ENCODE results near the gene CFAP46.

The CFAP46 gene

DNA sequence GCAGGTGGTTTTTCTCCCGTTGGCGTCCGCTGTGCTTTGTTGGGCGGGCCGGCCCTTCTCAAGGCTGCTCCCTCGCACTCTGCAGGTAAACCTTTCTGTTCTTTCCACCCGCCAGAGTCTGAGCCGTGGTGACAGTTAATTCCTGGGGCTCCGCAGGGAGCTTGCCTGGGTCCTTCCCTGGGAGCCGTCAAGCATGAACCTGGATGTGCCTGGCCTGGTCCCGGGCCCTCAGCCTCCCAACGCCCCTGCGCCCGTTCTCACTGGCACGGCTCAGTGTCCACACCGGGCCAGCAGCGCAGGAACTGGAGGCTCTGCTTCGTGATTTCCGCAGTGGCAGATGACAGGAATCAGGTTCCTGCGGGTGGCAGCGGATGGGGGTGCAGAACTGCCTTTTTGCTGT is 145.5 kb downstream of the CFAP46 start:
- no peak overlapping the region for H3K27ac ChIP-seq (ENCODE audit: low read depth, low read length)
- H3F3A ChIP-seq (ENCODE audit: insufficient read depth), result no peaks in the 10 kb centered on the region
- H2AFZ ChIP-seq (ENCODE audit: low read depth, low read length, severe bottlenecking), result no peak overlapping the region
- no peak for TF ChIP-seq EZH2phosphoT487 (conservative IDR thresholded peaks at IDR 0.05; ENCODE audit: low read length)
- TF ChIP-seq, protein P1, sequence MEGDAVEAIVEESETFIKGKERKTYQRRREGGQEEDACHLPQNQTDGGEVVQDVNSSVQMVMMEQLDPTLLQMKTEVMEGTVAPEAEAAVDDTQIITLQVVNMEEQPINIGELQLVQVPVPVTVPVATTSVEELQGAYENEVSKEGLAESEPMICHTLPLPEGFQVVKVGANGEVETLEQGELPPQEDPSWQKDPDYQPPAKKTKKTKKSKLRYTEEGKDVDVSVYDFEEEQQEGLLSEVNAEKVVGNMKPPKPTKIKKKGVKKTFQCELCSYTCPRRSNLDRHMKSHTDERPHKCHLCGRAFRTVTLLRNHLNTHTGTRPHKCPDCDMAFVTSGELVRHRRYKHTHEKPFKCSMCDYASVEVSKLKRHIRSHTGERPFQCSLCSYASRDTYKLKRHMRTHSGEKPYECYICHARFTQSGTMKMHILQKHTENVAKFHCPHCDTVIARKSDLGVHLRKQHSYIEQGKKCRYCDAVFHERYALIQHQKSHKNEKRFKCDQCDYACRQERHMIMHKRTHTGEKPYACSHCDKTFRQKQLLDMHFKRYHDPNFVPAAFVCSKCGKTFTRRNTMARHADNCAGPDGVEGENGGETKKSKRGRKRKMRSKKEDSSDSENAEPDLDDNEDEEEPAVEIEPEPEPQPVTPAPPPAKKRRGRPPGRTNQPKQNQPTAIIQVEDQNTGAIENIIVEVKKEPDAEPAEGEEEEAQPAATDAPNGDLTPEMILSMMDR (IDR thresholded peaks at IDR 0.05; ENCODE audit: insufficient read depth, low read length, poor library complexity, severe bottlenecking), result no peak
- no peaks in the 10 kb centered on the region for H3K9me3 ChIP-seq (ENCODE audit: insufficient read depth, low read length)
- H3K9me2 ChIP-seq (replicated peaks; ENCODE audit: insufficient read depth, low read length), result no peaks in the 10 kb centered on the region
- no peaks in the 10 kb centered on the region for H3K36me3 ChIP-seq (ENCODE audit: low read length)
- no peak overlapping the region for H3K9ac ChIP-seq (ENCODE audit: low read length)
- no peaks in the 10 kb centered on the region for H3K79me2 ChIP-seq (ENCODE audit: insufficient read depth, low read length)
- no peak overlapping the region for H3K4me2 ChIP-seq (ENCODE audit: low read depth, low read length, poor library complexity, severe bottlenecking)
- no peaks in the 10 kb centered on the region for H4K20me1 ChIP-seq (ENCODE audit: low read depth, low read length)
- H3K27me3 ChIP-seq (ENCODE audit: low read length), result no peaks in the 10 kb centered on the region
- no peak overlapping the region for H3K4me3 ChIP-seq (ENCODE audit: insufficient read depth, low read length, poor library complexity, severe bottlenecking)

DNA sequence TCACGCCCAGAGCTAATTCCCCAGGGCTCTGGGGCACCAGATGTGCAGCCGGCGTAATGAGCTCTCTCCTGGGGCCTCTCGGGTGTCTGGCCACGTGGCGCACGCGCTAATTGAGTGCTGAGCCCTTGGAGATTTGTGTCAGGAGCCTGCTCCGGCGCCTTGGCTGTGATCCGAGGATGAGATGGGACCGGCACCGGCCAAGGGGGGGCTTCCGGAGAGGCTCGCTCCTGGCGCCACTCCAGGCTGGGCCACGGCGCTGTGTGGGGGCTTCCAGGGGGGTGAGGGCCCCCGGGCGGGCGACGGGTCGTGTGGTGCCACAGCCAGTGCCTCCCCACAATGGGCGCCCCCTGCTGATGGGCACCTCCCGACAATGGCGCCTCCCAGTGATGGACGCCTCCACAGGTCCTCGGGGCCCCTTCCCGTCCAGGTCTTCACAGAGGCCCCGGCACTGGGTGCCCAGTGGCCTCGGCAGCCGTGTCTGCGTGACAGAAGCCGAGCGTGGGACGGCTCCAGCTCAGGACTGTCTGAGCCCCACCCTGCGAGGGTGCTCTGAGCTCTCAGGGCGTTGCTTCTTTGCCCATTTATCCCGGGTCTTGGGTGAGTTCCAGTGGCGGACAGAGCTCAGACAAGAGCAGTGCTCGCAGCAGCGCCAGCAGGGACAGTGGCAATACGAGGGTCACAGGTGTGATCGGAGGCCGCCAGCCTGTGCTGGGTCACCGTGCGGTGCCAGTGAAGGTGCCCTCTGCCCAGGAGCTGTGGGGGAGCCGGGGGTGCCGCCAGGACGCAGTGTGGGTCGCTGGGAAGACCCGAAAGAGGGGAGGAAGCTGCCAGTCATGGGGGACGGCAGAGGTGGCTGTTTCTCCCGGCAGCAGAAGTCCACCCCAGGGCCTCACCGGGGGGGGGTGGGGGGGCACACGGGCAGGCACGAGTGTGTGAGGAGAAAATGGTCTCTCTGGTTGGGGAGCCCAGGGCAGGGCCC is 148.2 kb downstream of the CFAP46 start:
- TF ChIP-seq, protein P1 (IDR thresholded peaks at IDR 0.05; ENCODE audit: insufficient read depth, low read length, poor library complexity, severe bottlenecking), result no peak
- no peak for TF ChIP-seq EZH2phosphoT487 (conservative IDR thresholded peaks at IDR 0.05; ENCODE audit: low read length)
- Histone ChIP-seq H3K79me2 (ENCODE audit: insufficient read depth, low read length) (no peaks in the 10 kb centered on the region), H4K20me1 (ENCODE audit: low read depth, low read length) (no peaks in the 10 kb centered on the region), H3K9me2 (replicated peaks; ENCODE audit: insufficient read depth, low read length) (no peaks in the 10 kb centered on the region), H3K36me3 (ENCODE audit: low read length) (no peaks in the 10 kb centered on the region), H3K4me3 (ENCODE audit: insufficient read depth, low read length, poor library complexity, severe bottlenecking) (no peak overlapping the region), H3K9me3 (ENCODE audit: insufficient read depth, low read length) (no peaks in the 10 kb centered on the region), H2AFZ (ENCODE audit: low read depth, low read length, severe bottlenecking) (no peak overlapping the region), H3F3A (ENCODE audit: insufficient read depth) (no peaks in the 10 kb centered on the region), H3K27ac (ENCODE audit: low read depth, low read length) (no peak overlapping the region), H3K4me2 (ENCODE audit: low read depth, low read length, poor library complexity, severe bottlenecking) (no peak overlapping the region), H3K27me3 (ENCODE audit: low read length) (no peaks in the 10 kb centered on the region), H3K9ac (ENCODE audit: low read length) (no peak overlapping the region)

DNA sequence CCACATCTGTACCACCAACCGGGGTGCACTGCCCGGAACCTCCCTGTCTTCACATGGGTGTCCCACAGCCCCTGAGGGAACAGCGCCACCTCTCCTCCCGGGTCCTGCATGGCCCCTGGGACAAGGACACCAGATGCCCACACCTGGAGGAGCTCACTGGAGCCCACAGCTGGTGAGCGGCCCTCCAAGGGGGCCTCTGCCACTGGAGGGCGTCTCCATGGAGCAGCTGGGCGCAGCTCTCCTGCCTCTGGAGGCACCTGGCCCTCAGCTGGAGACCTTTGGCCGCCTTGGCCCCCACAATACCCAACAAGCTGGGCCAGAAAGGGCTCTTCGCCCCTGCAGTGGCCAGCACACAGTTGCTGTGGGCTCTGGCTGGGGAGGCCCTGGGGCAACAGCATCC is 149.2 kb downstream of the CFAP46 start:
- Histone ChIP-seq H4K20me1 (ENCODE audit: low read depth, low read length) (no peaks in the 10 kb centered on the region), H3K4me2 (ENCODE audit: low read depth, low read length, poor library complexity, severe bottlenecking) (no peak overlapping the region), H3K9me2 (replicated peaks; ENCODE audit: insufficient read depth, low read length) (no peaks in the 10 kb centered on the region), H3F3A (ENCODE audit: insufficient read depth) (no peaks in the 10 kb centered on the region), H3K27ac (ENCODE audit: low read depth, low read length) (no peak overlapping the region), H3K79me2 (ENCODE audit: insufficient read depth, low read length) (no peaks in the 10 kb centered on the region), H3K36me3 (ENCODE audit: low read length) (no peaks in the 10 kb centered on the region), H3K9me3 (ENCODE audit: insufficient read depth, low read length) (no peaks in the 10 kb centered on the region), H3K27me3 (ENCODE audit: low read length) (no peaks in the 10 kb centered on the region), H2AFZ (ENCODE audit: low read depth, low read length, severe bottlenecking) (no peak overlapping the region), H3K4me3 (ENCODE audit: insufficient read depth, low read length, poor library complexity, severe bottlenecking) (no peak overlapping the region), H3K9ac (ENCODE audit: low read length) (no peak overlapping the region)
- TF ChIP-seq, protein P1 (IDR thresholded peaks at IDR 0.05; ENCODE audit: insufficient read depth, low read length, poor library complexity, severe bottlenecking), result no peak
- no peak for TF ChIP-seq EZH2phosphoT487 (conservative IDR thresholded peaks at IDR 0.05; ENCODE audit: low read length)

Data from SU-DHL-6 (cell line).